8988T (cell line): Measurements from ENCODE around the gene ARHGEF1.
"Not testable (repeated sequence)": the region's sequence is repeated elsewhere in the genome, so short reads cannot be mapped to it uniquely, and the experiment has no call there.

Experiments
- DNase-seq: peaks from one replicate; pipeline ENCODE4 v3.0.0; 2011

The ARHGEF1 gene

DNA sequence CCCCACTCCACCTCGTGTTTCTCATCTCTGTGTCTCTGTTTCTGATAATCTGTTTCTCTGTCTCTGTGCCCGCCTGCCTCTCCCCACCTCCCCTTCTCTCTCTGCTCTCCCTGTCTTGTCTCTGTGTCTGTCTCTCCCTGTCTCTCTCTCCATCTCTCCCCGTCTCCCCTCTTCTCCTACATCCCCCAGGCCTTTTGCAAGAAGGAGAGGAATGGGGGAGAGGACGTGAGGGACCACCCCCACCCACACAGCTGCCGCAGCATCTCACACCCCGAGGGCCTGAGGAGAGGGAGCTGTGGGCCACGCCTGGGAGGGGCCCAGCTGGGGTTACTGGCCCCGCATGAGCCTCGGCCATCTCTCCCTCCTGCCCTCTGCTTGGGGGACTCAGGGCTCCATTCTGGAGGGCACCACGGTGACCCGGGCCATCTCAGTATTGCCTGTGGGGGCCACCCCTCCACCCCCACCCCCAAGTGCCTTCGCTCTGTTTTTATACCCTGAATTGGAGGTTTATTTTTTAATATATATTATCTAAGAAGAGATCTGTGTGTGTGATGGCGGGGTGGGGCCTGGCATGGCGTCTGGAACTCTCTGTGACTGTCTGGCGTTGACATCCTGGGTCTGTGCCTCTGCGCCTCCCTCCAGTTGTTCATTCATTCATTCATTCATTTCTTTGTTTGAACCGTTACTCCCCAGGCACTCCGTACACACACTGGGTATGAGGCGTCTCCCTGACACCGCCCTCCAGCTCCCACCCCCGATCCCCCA, 24.1 kb downstream of the ARHGEF1 start:
- no peak for DNase-seq

DNA sequence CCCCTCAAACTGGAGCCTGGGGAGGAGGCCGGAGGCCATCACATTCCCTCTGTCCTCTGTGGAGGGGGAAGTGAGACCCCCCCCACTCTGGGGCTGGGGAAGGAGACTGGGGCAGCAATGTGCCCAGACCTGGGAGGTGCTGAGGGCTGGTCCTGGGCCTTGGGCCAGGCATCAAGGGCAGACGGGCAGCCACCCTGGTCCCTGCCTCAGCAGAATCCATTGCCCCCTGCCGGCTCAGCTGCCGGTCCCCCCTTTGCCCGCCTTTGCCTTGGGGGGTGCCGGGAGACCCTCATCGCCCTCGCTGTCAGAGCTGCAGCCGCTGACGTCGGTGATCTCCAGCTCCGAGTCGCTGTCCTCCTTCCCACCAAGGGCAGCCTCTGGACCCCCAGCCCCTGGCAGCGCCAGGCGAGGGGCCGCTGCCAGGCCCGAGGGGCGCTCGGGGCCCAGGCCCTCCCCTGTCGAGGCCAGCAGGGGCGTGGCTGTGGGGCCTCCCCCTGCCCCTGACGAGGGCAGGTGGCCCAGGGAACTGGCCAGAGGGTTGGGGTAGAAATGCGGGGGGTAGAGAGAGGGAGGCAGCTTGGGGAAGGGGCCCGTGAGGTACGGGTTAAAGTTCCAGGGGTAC, 25.1 kb downstream of the ARHGEF1 start:
- DNase-seq: no peak

DNA sequence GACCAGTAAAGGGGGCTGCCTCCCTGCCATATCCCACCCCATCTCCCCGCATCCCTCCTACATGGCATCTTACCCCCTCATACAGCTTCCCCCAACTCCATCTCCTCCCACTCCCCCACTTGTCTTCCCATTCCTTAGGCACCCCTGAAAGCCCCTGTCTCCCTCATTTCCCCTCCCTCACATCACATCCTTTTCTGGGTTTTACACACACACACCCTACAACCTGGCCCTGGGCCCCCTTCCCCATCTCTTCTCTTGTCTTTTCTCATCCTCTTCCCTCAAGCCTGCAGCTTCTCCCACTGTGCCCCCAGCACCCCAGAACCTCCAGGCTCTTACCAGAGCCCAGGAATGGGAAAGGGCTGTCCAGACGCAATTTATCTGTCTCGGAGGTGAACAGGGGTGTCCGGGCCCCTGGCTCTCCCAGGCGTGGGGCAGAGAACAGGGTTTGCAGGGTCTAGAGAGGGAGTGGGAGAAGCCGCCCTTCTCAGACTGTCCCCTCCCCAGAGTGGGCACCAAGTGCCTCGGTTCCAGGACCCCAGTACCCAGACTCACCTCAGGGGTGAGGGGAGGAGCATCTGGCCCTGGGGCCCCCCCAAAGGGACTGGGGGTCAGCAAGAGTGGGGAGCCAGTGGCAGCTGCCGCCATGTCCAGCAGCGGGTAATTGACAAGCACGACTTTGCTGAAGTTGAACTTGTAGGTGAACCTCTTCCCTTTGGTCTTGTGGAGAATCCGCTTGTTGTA, 25.9 kb downstream of the ARHGEF1 start:
- no peak for DNase-seq

DNA sequence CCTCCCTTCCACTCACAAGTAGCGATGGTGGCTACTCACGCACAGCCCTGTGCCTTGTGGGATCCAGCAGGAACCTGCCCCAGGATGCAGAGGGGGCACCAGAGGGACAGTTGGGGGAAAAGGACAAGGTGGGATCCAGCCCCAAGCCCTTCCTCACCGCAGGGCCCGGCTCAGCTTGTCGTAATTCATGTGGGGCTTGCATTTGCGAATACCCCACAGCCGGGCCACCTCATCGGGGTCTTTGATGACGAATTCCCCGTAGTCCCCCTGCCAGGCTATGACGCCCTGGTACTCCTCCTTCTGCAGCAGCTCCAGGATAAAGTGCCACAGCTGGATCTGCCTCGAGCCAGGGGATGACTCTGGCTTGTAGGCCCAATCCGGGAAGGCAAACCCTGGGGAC, 26.7 kb downstream of the ARHGEF1 start:
- DNase-seq: no peak

DNA sequence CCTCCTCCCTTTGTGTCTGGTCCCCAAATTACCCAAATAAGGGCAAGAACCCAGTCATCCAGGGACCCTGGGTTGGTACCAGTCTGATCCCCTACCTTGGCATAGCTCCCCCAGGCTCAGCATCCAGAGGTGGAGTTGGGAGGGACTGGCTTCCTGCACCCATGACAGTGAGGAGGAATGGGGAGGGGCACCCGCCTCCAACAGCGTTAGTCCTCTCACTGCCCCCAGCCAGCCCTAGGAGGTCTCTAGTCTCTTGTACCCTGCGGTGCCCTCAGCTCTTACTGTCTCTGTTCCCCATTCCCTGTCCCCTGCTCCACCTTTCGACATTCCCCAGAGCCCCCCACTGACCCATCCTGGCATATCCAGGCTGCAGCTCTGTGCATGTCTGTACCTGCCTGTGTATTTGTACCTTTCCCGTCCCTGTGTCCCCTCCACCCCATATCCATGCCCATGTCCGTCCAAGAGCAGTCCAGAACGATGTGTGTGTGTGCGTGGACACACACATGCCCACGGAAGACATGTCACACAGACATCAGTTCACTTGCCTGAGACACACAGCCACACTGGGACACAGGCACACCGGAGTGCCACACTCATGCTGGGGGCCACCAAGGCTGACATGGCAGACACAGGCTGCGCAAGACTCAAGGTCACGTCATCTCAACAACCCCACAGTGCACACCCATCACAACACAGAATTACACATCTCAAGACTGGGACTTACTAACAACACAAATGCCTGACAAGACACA, 27.4 kb downstream of the ARHGEF1 start:
- DNase-seq: no peak

DNA sequence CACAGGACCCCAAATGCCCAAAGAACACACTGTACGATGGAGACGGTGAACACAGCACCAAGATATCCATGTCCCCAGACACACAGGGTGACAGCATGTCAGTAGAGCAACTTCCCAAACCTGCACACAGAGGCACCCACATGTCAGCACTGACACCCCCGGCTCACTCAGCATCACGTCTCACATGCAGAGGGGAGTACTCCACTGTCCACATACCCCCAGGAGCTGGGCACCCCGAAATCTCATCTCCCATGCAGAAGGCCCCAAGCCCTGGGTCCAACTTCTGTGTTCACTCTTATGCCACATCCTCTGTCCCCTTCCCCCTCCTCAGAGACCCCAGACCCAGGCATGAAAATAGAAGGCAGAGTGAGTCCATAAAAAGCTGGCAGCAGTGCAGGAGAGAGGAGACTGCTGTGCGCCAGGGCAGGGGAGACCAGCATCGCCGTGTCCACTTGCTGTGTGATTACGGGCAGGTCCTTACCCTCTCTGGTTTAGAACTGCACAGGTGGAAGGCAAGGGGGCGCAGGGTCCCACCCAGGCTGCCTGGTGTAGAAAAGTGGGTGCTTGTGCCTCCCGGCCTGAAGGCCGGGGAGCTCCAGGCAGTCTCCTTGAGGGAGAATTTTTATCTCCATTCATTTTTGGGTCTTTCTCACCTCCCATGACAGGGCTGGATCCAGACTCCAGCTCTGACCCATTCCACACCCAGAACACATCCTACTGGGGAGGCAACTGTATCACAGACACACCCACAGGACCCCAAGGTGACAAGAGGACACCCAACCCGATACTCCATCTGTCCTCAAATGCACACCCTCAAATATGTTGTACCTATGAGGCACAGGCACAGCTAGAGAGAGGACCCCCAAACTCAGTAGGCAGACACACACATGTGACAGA, 28.3 kb downstream of the ARHGEF1 start:
- no peak for DNase-seq

DNA sequence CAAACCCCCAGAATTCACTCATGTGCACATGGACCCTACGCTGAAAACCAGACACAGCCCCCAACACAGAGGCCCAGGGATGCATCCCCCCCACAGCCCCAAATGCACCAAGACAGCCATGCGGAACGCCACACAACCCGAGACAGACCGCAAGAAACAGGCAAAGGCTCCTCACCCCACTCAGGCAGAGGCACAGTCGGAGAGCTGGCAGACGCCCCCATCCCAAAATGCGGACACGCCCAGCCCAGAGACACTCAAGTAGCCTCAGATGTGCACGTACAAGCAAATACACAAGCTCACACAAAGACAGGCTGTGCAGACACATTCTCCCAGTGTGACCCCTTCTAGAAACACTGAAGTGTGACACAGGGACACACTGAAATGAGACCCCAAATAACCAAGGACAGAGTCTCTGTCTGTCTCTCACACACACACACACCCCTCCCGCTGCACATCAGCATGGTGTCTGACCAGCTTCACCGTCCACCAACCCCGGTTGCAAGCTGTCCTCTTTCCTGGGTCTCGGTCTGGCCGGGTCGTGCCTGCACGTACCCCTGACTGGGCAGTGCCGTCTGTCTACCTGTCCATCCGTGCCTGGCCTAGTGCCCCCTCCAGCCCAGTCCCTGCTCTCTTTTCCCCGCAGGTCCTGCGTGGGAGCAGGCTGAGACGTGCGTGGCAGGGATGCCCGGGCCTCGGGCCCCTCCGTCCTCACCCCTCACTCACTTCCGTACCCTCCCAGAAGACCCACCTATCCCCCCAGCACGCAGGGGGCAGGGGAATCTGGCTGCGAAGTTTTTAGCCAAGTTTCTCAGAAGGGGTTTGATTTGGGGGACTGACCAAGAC, 29.1 kb downstream of the ARHGEF1 start:
- no peak for DNase-seq

DNA sequence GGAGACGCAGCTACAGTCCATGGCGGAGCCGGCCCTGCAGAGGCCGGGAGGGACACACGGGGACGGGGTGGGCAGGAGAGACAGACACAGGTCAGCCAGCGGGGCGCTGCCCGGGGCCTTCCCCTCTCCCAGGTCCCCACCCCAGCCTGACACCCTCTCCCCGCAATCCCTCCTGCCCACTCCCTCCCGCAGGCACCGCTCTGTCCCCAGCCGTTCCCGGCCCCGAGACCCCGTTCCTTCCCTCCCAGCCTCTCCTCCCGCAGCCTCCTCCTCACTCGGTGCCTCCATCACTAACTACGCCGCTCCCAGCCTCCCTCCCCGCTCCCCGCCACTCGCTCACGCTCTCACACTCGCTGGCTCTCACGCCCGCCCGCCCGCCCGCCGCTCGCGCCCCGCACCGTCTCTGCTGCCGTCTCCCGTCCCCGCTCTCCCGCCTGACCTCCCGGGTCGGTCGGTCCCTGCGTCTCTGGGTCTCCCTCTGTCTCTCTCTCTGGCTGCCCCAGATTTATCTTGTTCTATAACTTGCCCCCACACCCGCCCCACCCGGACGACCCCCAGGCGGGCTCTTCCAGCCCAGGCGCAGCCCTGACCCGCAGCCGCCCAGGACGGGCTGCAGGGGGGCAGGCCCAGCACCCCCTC, 30.0 kb downstream of the ARHGEF1 start:
- no peak for DNase-seq

DNA sequence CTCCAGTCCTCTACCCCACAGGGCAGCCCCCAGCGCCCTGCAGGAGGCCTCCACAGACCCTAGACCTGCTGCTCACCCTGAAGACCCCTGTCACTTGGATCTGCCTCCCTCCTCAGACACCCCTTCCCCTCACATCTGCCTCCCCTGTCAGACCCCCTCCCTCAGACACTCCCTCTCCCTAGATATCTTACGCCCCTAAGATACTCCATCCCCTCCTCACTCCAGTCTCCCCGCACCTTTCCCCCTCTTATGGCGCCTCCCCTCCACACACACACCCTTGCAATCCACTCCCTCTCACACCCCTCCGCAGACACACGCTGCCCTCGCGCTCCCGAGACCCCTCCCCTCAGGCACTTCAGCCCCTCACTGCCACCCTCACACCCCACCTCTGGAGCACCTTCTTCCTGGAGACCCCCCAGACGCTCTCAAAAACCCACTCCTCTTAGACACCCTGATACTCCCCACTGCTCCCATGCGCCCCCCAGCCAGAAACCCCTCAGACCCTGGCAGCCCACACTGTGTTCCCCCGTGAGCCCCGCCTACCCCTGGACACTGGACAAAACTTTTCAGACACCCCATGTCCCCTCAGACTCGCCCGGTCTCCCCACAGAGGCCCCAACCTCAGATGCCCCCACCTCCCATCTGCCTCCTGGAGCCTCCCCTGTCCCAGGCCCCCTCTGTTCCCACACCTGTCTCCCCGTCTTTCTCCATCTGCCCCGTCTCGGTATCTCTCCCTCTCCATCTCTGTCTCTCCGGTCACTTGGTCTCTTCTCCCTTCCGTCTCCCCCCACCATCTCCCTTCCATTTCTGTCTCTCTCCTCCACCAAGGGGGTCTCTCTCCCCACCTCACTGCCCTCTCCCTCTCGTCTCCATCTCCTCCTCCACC, 30.8 kb downstream of the ARHGEF1 start:
- DNase-seq: no peak

DNA sequence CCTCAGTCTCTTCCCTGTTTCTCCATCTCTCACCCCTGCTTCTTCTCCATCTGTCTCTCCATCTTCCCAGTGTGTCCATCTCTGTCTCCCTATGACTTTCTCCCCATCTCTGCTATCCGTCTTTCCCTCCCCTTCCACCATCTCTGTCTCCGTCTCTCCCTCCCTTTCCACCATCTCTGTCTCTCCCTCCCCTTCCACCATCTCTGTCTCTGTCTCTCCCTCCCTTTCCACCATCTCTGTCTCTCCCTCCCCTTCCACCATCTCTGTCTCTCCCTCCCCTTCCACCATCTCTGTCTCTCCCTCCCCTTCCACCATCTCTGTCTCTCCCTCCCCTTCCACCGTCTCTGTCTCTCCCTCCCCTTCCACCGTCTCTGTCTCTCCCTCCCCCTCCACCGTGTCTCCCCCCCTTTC, 31.4 kb downstream of the ARHGEF1 start:
- DNase-seq: not testable (repeated sequence)

DNA sequence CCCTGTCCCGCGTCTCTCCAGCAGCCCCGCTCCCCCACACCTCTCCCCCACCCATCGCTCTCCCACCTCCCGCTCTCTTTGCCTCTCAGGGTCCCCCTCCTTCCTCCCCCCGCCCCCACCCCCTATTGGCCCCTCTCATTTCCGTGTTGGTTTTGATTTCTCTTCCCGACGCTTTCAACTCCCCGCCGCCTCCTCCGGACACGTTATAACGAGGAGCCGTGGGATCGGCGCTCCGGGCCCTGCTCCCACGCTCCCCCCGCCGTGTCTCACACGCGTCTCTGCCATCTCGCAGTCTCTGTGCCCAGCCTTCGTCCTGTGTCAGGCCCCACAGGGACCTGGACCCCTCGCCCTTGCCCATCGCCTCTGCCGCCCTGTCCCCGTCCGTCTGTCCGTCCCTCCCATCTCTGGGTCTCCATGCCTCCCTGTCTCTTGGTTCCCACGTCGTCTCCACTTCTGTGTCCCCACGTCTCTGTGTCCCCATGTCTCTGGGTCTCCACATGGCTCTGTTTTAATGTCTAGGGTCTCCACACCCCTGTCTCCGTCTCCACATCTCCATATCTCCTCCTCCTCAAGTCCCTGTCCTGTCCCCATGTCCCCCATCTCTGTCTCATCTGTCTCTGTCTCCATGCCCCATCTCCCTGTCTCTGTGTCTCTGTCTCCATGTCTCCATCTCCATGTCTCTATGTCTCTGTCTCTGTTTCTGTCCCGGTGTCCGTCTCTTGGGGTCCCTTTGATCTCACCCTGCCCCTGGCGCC, 32.2 kb downstream of the ARHGEF1 start:
- no peak for DNase-seq

DNA sequence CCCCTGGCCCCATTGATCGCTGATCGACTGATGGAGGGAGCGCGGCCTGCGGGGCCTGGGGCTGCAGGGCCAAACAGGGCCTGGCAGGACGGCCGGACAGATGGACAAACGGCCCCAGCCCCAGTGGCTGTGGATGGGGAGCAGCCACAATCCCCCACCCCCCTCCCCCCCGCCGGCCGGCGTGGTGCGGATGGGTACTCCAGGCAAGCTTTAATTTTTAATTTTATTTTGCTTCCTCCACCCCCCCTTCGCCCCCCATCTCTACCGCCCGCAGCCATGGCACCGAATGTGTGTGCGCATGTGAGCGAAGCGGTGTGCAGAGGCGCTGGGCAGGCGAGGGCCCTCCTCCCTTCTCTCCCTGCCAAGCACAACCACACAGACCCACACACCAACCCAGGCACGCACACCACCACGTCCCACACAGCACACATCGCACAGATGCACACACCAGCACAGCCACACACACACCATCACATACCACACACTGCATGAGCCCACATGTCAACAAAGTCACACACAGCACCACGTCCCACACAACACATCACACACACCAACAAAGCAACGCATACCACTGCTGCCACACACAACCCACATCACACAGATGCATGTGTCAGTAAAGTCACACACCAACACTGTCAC, 32.9 kb downstream of the ARHGEF1 start:
- no peak for DNase-seq

DNA sequence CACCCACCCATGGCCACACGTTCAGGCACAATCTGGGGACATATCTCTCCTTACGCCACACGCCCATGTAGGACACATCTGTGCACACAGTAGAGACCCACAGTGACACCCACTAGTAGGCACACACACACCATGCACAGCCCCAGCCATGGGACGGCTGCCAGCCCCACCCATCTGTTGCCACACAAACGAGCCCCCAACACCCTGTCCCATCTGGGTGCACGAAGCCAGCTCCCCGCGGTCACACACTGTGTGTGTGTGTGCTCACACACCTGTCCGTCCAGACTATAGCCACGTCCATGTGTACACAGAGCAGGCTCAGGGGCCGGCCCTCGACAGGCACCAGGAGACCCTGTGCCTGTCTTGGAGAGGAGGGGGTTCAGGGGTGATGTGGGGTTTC, 34.7 kb downstream of the ARHGEF1 start:
- no peak for DNase-seq

DNA sequence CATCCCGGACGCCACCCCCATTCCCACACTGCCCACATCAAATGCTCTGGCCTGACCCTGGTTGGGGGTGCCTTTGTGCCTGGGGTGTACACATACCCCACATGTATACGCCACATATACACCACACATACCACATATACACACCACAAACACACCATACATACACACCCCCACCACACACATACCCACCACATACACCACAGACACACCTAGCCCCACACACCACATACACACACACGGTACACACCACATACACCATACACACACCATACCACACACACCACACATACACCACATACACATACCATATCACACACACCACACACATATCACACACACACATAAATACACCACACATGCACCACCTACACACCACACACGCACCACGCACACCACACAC, 35.1 kb downstream of the ARHGEF1 start:
- DNase-seq: no peak

DNA sequence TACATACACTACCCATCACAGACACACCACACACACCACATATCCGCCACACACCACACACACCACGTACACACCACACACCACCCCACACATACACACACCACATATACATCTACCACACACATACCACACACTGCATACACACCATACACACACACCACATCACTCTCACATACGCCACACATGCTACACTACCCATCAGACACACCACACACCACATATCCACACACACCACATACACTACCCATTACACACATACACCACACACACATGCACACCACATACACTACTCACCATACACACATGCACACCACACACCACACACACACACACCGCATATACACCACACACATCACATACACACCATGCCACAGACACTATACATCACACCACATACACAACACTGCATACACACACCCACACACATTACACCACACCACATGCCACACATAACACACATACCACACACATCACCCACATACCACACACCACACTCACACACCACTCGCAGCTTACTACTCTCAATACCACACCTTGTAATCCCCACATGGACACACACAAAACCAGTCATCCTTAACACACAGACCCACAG, 35.8 kb downstream of the ARHGEF1 start:
- DNase-seq: no peak

DNA sequence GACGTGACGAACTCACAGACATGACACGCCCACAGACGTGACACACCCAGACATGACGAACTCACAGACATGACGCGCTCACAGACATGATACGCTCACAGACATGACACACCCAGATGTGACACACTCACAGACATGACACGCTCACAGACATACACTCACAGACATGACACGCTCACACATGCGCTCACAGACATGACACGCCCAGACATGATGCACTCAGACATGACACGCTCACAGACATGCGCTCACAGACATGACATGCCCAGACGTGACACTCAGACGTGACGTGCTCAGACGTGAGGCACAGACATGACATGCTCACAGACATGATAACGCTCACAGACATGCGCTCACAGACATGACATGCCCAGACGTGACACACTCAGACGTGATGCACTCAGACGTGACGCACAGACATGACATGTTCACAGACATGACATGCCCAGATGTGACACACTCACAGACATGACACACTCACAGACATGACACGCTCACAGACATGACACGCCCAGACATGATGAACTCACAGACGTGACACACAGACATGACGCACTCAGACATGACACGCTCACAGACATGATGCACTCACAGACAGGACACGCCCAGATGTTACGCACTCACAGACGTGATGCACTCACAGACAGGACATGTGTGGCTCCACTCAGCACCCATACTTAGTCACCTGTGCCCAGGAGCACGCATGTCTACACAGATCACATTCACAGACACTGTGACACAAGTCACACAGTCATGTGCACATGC, 37.1 kb downstream of the ARHGEF1 start:
- DNase-seq: no peak

DNA sequence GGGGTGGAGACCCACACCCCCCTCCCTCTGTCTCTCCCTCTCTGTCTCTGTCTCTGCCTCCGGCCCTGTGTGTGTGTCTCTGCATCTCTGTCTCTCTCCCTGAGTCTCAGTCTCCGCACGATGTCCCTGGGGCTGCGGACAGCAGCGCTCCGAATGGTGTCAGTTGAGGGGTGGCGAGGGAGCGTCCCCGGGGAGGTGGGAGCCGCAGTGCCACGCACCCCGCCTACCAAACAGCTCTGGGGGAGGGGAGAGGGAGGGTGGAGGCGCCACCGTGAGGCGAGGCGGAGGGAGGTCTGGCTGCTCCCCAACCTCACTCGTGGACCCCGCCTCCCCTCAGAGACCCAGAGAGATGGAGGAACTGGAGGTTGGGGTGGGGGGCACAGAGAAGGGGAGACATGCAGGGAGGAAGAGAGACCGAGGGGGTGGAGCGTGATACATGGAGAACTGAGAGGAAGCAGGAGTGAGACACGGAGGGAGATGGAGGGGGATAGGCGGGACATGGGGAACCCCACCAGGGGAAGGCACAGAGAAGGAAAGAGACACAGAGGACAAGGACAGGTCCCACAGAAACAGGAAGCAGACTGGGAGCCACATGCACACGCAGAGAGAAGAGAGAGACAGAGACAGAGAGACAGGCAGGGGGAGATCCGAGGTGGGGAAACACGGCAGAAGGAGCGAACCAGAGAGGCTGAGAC, 38.0 kb downstream of the ARHGEF1 start:
- DNase-seq: no peak
